ENCODE measurements around the gene TMEM255B.
A peak's percentile ranks its signal among the peaks of the same experiment; 100 is the strongest.

TMEM255B gene

GRCh38 chr13:113805431-113806103 is 46.5 kb downstream of the TMEM255B start:
- no peak for DNase-seq

DNA sequence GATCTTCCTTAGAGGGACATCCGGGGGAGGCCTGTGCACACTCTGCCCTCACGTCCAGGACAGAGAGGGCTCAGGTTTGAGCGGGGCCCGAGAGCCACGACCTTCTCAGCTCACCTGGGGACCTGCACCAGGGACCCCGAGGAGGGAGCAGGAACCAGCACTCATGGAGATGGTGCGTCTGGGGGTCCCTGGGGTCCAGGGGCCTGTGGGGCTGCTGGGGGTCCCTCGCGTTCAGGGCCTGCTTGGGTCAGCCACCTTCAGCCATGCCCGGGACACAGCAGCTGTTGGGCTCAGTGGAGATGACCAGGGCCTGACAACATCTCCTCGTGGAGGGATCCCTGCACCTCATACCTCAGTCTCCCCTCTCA is 47.1 kb downstream of the TMEM255B start:
- DNase-seq, result no peak

- no peak for DNase-seq
Measured at GRCh38 chr13:113806526-113806925, 47.5 kb downstream of the TMEM255B start.

GRCh38 chr13:113808058-113808834 is 49.2 kb downstream of the TMEM255B start:
- DNase-seq, result no peak

DNA sequence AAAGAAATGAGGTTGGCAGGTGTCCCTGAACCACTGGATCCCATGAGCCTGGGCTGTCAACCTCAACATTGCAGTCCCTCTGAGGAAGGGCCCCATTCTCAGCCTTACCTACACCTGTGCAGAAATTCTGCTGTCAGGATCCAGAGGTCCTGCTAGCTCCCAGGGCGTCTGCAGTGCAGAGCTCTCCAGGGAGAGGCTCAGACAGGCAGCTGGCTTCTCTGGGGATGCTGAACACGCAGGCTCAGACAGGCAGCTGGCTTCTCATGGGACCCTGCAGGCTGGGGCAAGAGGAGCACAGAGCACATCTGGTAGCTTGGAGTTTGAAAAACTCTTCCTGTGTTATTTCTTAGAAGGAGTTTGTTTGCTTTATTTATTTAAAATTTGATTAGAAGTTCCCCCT is 50.9 kb downstream of the TMEM255B start:
- no peak for DNase-seq

- DNase-seq, result no peak
Measured at GRCh38 chr13:113810640-113811039, 51.6 kb downstream of the TMEM255B start.

GRCh38 chr13:113811081-113811928 is 52.3 kb downstream of the TMEM255B start:
- no peak for DNase-seq

DNA sequence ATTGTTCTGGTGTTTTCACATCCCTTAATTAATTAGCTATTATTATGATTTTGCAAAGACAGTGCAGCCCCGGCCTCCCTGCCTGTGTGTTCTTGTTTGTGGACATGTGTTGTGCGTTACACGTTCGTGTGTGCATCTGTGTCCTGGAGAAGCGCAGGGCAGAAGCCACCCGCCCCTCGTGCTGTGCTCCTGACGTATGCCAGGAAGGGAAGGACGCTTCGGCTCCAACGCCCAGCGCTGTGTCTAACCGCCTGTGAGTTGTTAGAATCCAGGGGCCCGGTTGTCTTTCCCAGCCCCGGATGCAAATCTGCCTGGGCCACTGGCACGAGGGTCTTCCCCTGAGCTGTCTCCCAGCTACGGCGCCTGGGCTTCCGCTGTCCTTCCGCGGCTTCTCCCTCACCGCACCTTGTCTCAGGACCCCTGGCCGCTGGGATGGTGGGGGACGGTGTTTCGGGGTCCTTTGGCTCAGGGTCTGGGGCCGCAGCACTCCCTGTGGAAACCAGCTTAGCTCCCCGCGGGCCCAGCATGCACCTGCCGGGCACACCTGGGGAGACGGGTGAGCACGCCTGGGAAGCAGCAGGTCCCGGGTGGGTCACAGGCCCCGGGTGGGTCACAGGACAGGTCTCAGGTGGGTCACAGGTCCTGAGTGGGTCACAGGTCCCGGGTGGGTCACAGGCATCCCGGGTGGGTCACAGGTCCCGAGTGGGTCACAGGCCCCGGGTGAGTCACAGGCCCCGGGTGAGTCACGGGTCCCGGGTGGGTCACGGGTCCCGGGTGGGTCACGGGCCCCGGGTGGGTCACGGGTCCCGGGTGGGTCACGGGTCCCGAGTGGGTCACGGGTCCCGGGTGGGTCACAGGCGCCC is 53.4 kb downstream of the TMEM255B start:
- DNase-seq, result no peak

- no peak for DNase-seq
Measured at GRCh38 chr13:113813070-113813748, 54.2 kb downstream of the TMEM255B start.

DNA sequence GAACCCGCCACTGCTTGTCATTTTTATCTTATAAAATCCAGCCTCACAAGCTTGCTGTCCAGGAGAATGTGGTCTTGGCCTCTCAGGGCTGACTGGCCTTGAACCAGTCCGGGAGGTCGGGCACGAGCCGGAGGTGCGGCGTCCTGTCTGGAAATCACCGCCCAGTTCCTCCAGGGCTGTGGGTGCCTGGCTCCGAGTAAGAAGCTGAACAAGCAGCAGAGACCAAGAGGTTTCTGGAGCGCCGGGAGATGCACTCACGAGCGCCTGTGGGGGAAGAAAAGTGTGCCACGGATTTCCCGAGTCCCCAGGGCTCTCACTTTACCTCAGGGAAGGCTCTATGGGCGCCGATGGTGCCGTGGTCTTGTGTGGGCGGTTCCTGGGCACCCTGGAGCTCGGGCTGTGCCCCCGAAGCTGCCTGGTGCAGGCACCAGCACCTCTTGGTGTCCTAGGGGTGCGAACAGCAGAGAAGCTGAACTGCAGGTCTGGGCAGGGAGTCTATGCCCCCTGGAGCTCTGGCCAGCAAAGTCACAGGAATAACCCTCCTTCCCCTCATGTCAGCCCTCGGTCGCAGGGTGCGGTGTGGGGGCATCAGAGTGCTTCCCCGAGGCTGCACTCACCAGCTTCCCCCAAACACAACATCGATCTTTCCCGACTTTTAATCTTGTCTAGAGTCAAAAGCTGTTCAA is 54.9 kb downstream of the TMEM255B start:
- no peak for DNase-seq

DNA sequence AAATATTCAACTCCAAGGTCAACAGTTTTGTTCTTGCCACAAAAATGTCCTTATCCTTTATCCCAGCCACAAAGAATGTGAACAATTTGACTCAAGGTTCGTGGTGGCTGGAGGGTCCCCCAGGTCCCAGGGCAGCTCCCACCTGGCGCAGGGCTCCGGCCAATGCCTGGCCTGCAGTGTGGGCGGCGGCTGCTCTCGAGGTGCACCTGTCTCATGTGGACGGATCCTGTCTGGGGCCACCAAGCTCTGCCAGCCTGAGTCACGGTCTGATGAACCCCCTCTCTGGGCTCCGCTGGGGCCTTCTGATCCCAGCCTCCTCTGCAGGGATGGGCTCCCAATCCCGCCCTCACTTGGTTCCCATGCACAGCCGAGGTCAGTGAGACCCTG is 55.4 kb downstream of the TMEM255B start:
- no peak for DNase-seq

GRCh38 chr13:113815151-113816058 is 56.4 kb downstream of the TMEM255B start:
- no peak for DNase-seq

GRCh38 chr13:113816254-113816929 is 57.4 kb downstream of the TMEM255B start:
- DNase-seq, result no peak

- DNase-seq, result peak; percentile 81
Measured at GRCh38 chr13:113816946-113817859, 58.2 kb downstream of the TMEM255B start.

GRCh38 chr13:113817860-113818691 is 59.0 kb downstream of the TMEM255B start:
- DNase-seq, result no peak

GRCh38 chr13:113818700-113819295 is 59.8 kb downstream of the TMEM255B start:
- DNase-seq, result no peak

DNA sequence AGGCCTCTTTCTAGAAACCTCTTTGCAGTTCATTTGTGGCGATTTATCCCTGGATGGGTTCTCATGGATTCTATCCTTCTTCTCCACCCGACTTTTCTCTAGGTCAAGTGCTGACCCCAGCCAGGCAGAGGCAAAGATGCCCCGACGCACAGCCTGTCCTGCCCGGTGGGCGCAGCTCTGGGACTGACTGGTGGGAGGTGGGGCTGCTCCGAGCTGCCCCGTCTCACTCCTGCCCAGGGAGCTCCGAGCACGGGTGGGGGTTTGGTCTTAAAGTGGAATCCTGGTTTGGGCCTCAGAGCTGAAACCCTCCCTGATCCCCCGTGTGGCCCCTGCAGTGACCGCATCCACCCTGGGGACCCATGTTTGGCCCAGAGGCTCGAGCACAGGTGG is 60.3 kb downstream of the TMEM255B start:
- DNase-seq, result no peak

Data from right forelimb (tissue), 1 donor.